H1 (cell line): ENCODE measurements around the gene MARCHF3.

Experiments
- EGR1 ChIP-seq: IDR thresholded peaks from 2 replicates; pipeline ENCODE4 v1.6.1; 2011; ENCODE audit warnings: low read depth, low read length, borderline replicate concordance
- EZH2 ChIP-seq: fragments of 200-600 bp; sonication (generic); IDR thresholded peaks from 2 replicates; pipeline ENCODE4 v1.7.1; 2012; ENCODE audit warnings: low read depth, mild to moderate bottlenecking, moderate library complexity, low read length, inconsistent platforms; ENCODE audit not compliant: severe bottlenecking
- GTF2F1 ChIP-seq: IDR thresholded peaks from 2 replicates; pipeline ENCODE4 v1.6.1; 2012; ENCODE audit warnings: low read depth, low read length, improper control_type of control experiment, borderline replicate concordance
- POLR2A ChIP-seq, 2 experiments: IDR thresholded peaks; 1 replicate in 1 of 2; 2 replicates in 1 of 2; pipeline ENCODE4 v1.6.1; 2011; ENCODE audit warnings: low read depth in 2 of 2, low read length in 2 of 2, mild to moderate bottlenecking in 2 of 2; ENCODE audit errors: control extremely low read depth in 1 of 2
- RAD21 ChIP-seq, 2 experiments: IDR thresholded peaks in 1 of 2; conservative IDR thresholded peaks in 1 of 2; 2 replicates each; pipeline ENCODE4 v1.6.1; 2011; ENCODE audit warnings: low read depth in 2 of 2, low read length in 2 of 2, improper control_type of control experiment in 1 of 2, inconsistent platforms in 1 of 2, mild to moderate bottlenecking in 1 of 2, moderate library complexity in 1 of 2
- RBBP5 ChIP-seq: IDR thresholded peaks from 2 replicates; pipeline ENCODE4 v1.7.1; 2012; ENCODE audit warnings: low read depth, mild to moderate bottlenecking, inconsistent platforms, low read length, moderate library complexity, borderline replicate concordance
- TAF1 ChIP-seq: IDR thresholded peaks from 2 replicates; pipeline ENCODE4 v1.6.1; 2011; ENCODE audit warnings: mild to moderate bottlenecking, low read depth, low read length
- TBP ChIP-seq: IDR thresholded peaks from 2 replicates; pipeline ENCODE4 v1.6.1; 2011; ENCODE audit warnings: low read depth, low read length, improper control_type of control experiment
- ZNF274 ChIP-seq: IDR thresholded peaks from 2 replicates; pipeline ENCODE4 v1.7.0; 2012; ENCODE audit warnings: low read length, borderline replicate concordance; ENCODE audit errors: extremely low read depth
- TF ChIP-seq, protein P1 (sequence below), 3 experiments: IDR thresholded peaks; 1 replicate in 2 of 3; 2 replicates in 1 of 3; pipeline versions ENCODE4 v1.5.1 to v1.6.1; 2011; ENCODE audit warnings: low read length in 3 of 3, mild to moderate bottlenecking in 3 of 3, inconsistent platforms in 2 of 3, low read depth in 1 of 3, moderate library complexity in 1 of 3; ENCODE audit not compliant: insufficient read depth in 1 of 3; ENCODE audit errors: control extremely low read depth in 1 of 3
- TF ChIP-seq, protein P2 (sequence below): IDR thresholded peaks from 2 replicates; pipeline ENCODE4 v1.6.1; 2012; ENCODE audit warnings: inconsistent platforms

DNA sequence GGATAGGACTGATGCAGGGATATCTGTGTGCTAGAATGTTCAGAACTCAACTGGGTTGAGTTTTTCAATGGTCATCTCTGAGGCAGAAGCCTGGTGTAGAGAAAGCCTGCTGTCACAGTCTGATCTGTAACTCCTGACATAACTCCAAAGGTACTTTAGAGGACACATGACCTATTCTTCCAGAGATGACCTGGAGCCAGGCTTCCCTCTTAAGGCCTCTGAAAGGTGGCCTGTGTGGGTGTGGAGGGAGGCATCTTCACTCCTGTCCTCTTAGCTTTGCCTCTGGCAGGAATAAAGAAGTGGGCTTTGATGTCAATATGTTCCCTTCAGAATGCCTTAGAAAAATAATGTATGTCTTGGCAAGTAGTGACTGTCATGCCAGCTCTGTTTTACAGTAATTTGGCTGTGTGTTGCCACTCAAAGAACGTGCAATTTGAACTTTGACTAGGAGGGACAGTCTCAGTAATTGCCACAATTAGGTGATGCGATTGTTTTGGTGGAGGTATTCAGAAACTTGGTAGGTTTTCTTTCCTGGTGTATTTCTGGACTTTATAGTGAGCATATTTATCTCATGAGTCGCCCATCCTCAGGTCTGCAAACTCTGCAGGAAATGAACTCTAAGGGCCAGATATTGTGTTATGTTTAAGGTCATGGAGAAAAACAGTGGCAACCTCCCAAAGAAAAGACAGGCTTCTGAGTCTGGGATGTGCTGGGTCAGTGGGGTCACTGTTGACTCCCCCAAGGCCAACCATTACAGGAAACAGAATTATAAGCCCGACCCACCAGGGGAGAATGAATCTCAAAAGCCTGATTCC, 46.2 kb upstream of the MARCHF3 start:
- TF ChIP-seq, protein P1, sequence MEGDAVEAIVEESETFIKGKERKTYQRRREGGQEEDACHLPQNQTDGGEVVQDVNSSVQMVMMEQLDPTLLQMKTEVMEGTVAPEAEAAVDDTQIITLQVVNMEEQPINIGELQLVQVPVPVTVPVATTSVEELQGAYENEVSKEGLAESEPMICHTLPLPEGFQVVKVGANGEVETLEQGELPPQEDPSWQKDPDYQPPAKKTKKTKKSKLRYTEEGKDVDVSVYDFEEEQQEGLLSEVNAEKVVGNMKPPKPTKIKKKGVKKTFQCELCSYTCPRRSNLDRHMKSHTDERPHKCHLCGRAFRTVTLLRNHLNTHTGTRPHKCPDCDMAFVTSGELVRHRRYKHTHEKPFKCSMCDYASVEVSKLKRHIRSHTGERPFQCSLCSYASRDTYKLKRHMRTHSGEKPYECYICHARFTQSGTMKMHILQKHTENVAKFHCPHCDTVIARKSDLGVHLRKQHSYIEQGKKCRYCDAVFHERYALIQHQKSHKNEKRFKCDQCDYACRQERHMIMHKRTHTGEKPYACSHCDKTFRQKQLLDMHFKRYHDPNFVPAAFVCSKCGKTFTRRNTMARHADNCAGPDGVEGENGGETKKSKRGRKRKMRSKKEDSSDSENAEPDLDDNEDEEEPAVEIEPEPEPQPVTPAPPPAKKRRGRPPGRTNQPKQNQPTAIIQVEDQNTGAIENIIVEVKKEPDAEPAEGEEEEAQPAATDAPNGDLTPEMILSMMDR (IDR thresholded peaks at IDR 0.05; ENCODE audit: control extremely low read depth in 1 of 3, insufficient read depth in 1 of 3, low read depth in 1 of 3, low read length in 3 of 3) = no peak
- TF ChIP-seq TAF1 (no peak), GTF2F1 (no peak), POLR2A (IDR thresholded peaks at IDR 0.05; ENCODE audit: control extremely low read depth in 1 of 2, low read depth in 2 of 2, low read length in 2 of 2) (no peak), TBP (no peak), ZNF274 (no peak), EGR1 (no peak), RAD21 (IDR thresholded peaks at IDR 0.05 in 1 of 2, conservative IDR thresholded peaks at IDR 0.05 in 1 of 2; ENCODE audit: low read depth in 2 of 2, low read length in 2 of 2) (no peak), EZH2 (no peak), RBBP5 (no peak)
- TF ChIP-seq, protein P2, sequence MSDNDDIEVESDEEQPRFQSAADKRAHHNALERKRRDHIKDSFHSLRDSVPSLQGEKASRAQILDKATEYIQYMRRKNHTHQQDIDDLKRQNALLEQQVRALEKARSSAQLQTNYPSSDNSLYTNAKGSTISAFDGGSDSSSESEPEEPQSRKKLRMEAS = no peak
